SU-DHL-6 (cell line): ENCODE data around the gene ZNF532.

Experiments used
- CTCF ChIP-seq: fragments of 200-600 bp; sonication (generic); IDR thresholded peaks from one replicate; pipeline ENCODE4 v1.5.1; 2017; ENCODE audit warnings: antibody characterized with exemption, mild to moderate bottlenecking, low read length, moderate library complexity; ENCODE audit not compliant: insufficient read depth, poor library complexity, severe bottlenecking
- EZH2phosphoT487 ChIP-seq: fragments of 200-600 bp; sonication (generic), shearing (Covaris generic); conservative IDR thresholded peaks from 2 replicates; pipeline ENCODE4 v1.6.1; 2018; ENCODE audit warnings: mild to moderate bottlenecking, antibody characterized with exemption, low read length, moderate library complexity, mixed read lengths

GRCh38 chr18:58850786-58851469, 13.7 kb upstream of the ZNF532 start:
- no peak for TF ChIP-seq CTCF
- no peak for TF ChIP-seq EZH2phosphoT487
